ENCODE data around the gene TMED6. TPM values are rescaled to one million over a fixed set of nuclear protein-coding genes. Genes with fewer than 3 reads are reported as not detected.
"Not testable (repeated sequence)": the region's sequence is repeated elsewhere in the genome, so short reads cannot be mapped to it uniquely, and the experiment has no call there.

The TMED6 gene
- total RNA-seq, 2 donors from 2014 or later: 1.5 TPM; not detected in 1

DNA sequence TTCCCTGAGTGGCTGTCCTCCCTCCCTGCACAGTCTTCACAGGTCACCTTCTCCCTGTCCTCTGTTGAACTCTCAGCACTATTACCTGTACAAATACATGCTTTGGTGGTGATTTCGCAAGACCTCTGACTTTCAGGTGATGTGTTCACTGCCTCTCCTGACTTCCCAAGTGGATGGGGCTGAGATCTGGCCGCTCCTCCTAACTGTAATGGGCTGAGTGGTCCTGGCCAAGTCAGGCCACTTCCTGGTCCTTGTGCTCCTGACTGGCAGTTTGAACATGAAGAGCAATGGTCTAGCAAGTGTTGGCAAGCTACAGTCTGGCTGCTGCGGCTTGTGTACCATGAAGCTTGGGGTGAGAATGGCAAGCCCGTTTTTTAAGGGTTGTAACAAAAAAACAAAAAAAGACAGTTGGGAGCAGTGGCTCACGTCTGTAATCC lies 11.7 kb upstream of the TMED6 start:
- TF ChIP-seq, protein P1, sequence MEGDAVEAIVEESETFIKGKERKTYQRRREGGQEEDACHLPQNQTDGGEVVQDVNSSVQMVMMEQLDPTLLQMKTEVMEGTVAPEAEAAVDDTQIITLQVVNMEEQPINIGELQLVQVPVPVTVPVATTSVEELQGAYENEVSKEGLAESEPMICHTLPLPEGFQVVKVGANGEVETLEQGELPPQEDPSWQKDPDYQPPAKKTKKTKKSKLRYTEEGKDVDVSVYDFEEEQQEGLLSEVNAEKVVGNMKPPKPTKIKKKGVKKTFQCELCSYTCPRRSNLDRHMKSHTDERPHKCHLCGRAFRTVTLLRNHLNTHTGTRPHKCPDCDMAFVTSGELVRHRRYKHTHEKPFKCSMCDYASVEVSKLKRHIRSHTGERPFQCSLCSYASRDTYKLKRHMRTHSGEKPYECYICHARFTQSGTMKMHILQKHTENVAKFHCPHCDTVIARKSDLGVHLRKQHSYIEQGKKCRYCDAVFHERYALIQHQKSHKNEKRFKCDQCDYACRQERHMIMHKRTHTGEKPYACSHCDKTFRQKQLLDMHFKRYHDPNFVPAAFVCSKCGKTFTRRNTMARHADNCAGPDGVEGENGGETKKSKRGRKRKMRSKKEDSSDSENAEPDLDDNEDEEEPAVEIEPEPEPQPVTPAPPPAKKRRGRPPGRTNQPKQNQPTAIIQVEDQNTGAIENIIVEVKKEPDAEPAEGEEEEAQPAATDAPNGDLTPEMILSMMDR (IDR thresholded peaks at IDR 0.05): no peak
- H3K4me1 ChIP-seq (ENCODE audit: control insufficient read depth in 1 of 2, low read depth in 2 of 2): no peaks in the 10 kb centered on the region
- ATAC-seq (ENCODE audit: insufficient number of reproducible peaks, low FRiP score, low read depth) (no peak), DNase-seq (ENCODE audit: low spot score) (no peak)
- H3K27ac ChIP-seq: no peak overlapping the region
- peaks cover 41% of the 10 kb centered on the region for H3K36me3 ChIP-seq
- H3K27me3 ChIP-seq (replicated peaks; ENCODE audit: insufficient read depth): no peaks in the 10 kb centered on the region
- no peaks in the 10 kb centered on the region for H3K9me3 ChIP-seq
- no peak overlapping the region for H3K4me3 ChIP-seq

DNA sequence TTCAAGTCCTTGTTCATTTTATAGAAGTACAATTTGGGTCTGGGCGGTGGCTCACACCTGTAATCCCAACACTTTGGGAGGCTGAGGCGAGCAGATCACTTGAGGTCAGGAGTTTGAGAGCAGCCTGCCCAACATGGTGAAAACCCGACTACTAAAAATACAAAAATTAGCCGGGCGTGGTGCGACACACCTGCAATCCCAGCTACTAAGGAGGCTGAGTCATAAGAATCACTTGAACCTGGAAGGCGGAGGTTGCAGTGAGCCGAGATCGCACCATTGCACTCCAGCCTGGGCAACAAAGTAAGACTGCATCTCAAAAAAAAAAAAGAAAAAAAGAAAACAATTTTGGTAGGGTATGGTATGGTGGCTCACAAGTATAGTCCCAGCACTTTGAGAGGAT lies 8.5 kb upstream of the TMED6 start:
- H3K36me3 ChIP-seq; H3K27ac ChIP-seq; H3K27me3 ChIP-seq (replicated peaks; ENCODE audit: insufficient read depth); H3K4me3 ChIP-seq; ATAC-seq (ENCODE audit: insufficient number of reproducible peaks, low FRiP score, low read depth); H3K9me3 ChIP-seq; H3K4me1 ChIP-seq (ENCODE audit: control insufficient read depth in 1 of 2, low read depth in 2 of 2); DNase-seq (ENCODE audit: low spot score): not testable (repeated sequence)

DNA sequence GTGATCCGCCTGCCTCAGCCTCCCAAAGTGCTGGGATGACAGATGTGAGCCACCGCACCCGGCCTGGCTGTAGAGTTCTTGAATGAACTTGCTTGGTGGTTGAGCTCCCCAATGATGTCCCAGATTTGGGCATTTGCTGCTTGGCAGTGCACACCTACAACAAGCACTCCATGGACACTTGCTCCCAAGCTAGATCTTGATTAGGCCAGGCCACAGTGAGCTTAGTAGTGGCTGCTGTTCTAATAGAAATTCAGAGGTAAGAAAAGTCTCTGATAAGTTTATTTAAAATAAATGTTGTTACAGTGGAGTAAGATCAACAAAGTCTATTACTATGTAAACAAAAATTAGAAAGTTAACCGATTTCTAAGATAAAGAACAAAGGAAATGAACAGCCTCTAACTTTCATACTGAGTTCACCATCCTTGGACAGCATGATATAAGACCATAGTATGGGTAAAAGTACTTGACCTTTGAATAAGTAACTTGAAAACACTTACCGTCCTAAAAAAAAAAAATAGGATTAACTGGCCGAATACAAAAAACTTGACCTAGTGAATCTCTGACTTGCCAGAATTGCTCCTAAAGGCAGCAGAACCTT lies 951 bp downstream of the TMED6 start:
- H3K4me3 ChIP-seq: no peak overlapping the region
- no peak for ATAC-seq (ENCODE audit: insufficient number of reproducible peaks, low FRiP score, low read depth)
- H3K9me3 ChIP-seq: no peaks in the 10 kb centered on the region
- peaks cover 3% of the 10 kb centered on the region for H3K36me3 ChIP-seq
- H3K27ac ChIP-seq: no peak overlapping the region
- TF ChIP-seq, protein P1 (IDR thresholded peaks at IDR 0.05): no peak
- no peaks in the 10 kb centered on the region for H3K27me3 ChIP-seq (replicated peaks; ENCODE audit: insufficient read depth)
- H3K4me1 ChIP-seq (ENCODE audit: control insufficient read depth in 1 of 2, low read depth in 2 of 2): no peaks in the 10 kb centered on the region
- DNase-seq (ENCODE audit: low spot score): no peak

DNA sequence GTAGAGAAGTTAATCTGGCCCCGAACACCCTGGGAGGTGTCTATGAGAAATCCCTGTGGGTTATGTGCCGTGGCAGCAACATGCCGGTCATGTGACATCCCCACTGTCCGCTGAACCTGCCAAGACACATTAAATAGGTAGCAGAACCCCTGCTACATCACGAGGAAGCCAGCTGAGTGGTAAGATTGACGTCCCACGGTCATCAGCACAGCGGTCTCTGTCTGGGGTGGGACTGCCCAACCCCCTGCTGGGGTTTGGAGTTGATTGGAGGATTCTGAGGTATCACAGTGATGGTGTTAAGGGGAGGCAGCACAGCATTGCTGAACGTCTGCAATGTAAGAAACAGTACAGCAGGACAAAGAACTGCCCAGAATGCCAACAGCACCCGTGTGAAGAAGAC lies 2.0 kb downstream of the TMED6 start:
- no peak overlapping the region for H3K4me3 ChIP-seq
- TF ChIP-seq, protein P1 (IDR thresholded peaks at IDR 0.05): no peak
- no peaks in the 10 kb centered on the region for H3K9me3 ChIP-seq
- peaks cover 3% of the 10 kb centered on the region for H3K36me3 ChIP-seq
- ATAC-seq (ENCODE audit: insufficient number of reproducible peaks, low FRiP score, low read depth) (no peak), DNase-seq (ENCODE audit: low spot score) (no peak)
- no peaks in the 10 kb centered on the region for H3K27me3 ChIP-seq (replicated peaks; ENCODE audit: insufficient read depth)
- no peaks in the 10 kb centered on the region for H3K4me1 ChIP-seq (ENCODE audit: control insufficient read depth in 1 of 2, low read depth in 2 of 2)
- no peak overlapping the region for H3K27ac ChIP-seq

DNA sequence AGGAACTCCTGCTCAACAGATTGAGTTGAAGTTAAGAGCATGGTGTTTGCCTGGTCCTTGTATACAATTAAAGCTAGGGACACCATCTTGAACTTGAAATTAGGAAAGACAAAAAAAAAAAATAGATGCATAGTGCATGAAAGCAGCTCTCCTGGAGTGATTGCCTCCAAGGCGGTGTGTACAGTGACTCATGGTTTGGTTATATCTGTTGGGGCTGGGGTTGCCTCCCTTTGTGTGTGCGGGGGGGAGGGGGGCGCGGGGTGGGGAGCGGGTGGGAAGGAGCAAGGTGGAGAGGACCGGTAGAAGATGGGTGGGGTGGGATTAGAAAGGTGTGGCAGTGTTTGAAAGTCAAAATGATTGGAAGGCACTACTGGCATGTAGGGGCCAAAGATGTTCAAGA lies 3.4 kb downstream of the TMED6 start:
- no peak for ATAC-seq (ENCODE audit: insufficient number of reproducible peaks, low FRiP score, low read depth)

More for the DNA sequence above, 3.4 kb downstream of the TMED6 start:
- Histone ChIP-seq H3K36me3 (peaks cover 6% of the 10 kb centered on the region), H3K27ac (no peak overlapping the region), H3K9me3 (no peaks in the 10 kb centered on the region), H3K27me3 (replicated peaks; ENCODE audit: insufficient read depth) (no peaks in the 10 kb centered on the region), H3K4me3 (no peak overlapping the region), H3K4me1 (ENCODE audit: control insufficient read depth in 1 of 2, low read depth in 2 of 2) (no peaks in the 10 kb centered on the region)
- TF ChIP-seq, protein P1 (IDR thresholded peaks at IDR 0.05): no peak
- DNase-seq (ENCODE audit: low spot score): no peak
